Measurements from ENCODE around the gene TMCO5A. TPM values are rescaled to one million over a fixed set of nuclear protein-coding genes. Genes with fewer than 3 reads are reported as not detected.
A peak's percentile ranks its signal among the peaks of the same experiment; 100 is the strongest.

Gene TMCO5A
- total RNA-seq, 1 donor from 2014 or later = not detected

DNA sequence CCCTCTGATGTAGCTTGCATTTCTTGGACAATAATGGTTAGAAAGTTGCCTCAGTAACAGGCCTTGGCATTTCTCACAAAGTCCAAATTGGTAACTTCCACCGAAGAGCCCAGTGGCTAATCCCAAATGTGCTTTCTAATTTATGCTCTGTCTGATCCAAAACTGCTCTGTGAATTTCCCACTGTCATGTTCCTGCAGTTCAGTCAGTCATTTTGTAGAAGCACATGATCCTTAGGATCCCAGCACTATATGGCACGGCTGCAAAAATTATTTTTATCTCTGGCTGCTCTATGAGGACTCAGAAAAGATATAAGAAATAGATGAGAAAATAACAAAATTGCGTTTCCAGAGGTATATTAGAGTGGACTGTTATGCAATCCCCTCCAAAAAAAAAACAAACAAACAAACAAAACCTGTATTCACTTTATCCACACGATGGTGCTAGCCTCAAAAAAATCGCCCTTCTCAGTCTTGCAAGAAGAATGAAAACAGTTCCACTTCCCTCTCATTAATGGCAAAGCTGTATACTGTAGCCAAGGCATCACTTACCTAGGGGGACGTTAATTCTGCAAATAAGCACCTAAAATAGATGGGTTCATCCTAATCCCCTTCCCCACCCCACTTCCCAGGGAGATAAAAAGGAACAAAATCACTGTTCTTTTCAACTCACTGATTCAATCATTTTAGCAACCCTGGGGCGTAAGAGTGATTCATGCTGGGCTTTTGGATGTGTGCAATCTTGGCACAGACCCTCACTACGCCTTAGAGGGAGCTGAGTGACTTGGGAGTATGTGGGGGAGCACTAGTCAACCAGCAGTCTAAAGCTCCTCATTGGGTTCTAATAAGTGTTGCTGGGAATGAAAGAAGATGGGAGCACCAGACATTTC is 61.3 kb downstream of the TMCO5A start:
- Histone ChIP-seq H2AFZ (ENCODE audit: low read depth, low read length) (peak overlapping the region; percentile 16), H3K9me3 (ENCODE audit: insufficient read depth, low read depth, low read length) (no peaks in the 10 kb centered on the region), H3K36me3 (ENCODE audit: insufficient read depth, low read length) (no peaks in the 10 kb centered on the region), H3K79me2 (ENCODE audit: insufficient read depth, low read length) (no peaks in the 10 kb centered on the region), H3K4me3 (ENCODE audit: insufficient read depth, low read depth, low read length) (peak overlapping the region; percentile 27), H4K20me1 (ENCODE audit: insufficient read depth, low read length) (no peaks in the 10 kb centered on the region), H3K27me3 (ENCODE audit: insufficient read depth, low read length) (no peaks in the 10 kb centered on the region), H3K4me1 (ENCODE audit: insufficient read depth, low read length) (peaks cover 5% of the 10 kb centered on the region), H3K27ac (ENCODE audit: low read depth, low read length) (no peak overlapping the region), H3K4me2 (ENCODE audit: low read length) (peak overlapping the region; percentile 82), H3K9ac (ENCODE audit: low read length) (peak overlapping the region; percentile 25)
- Mint-ChIP-seq H3K36me3 (ENCODE audit: low read depth, unreplicated experiment) (no peaks in the 10 kb centered on the region), H3K27ac (ENCODE audit: unreplicated experiment) (no peak overlapping the region), H3K9me3 (ENCODE audit: unreplicated experiment) (peaks cover 5% of the 10 kb centered on the region), H3K4me1 (ENCODE audit: low read depth, unreplicated experiment) (no peaks in the 10 kb centered on the region), H3K4me3 (ENCODE audit: unreplicated experiment) (no peak overlapping the region), H3K27me3 (ENCODE audit: low read depth, unreplicated experiment) (no peaks in the 10 kb centered on the region)
- DNase-seq (ENCODE audit: low read depth) (peak; percentile 69), FAIRE-seq (peak; percentile 39)
- TF ChIP-seq, protein P1, sequence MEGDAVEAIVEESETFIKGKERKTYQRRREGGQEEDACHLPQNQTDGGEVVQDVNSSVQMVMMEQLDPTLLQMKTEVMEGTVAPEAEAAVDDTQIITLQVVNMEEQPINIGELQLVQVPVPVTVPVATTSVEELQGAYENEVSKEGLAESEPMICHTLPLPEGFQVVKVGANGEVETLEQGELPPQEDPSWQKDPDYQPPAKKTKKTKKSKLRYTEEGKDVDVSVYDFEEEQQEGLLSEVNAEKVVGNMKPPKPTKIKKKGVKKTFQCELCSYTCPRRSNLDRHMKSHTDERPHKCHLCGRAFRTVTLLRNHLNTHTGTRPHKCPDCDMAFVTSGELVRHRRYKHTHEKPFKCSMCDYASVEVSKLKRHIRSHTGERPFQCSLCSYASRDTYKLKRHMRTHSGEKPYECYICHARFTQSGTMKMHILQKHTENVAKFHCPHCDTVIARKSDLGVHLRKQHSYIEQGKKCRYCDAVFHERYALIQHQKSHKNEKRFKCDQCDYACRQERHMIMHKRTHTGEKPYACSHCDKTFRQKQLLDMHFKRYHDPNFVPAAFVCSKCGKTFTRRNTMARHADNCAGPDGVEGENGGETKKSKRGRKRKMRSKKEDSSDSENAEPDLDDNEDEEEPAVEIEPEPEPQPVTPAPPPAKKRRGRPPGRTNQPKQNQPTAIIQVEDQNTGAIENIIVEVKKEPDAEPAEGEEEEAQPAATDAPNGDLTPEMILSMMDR (IDR thresholded peaks at IDR 0.05; ENCODE audit: insufficient read depth, low read depth, low read length) = peak; percentile 71
- TF ChIP-seq EZH2 (IDR thresholded peaks at IDR 0.05; ENCODE audit: insufficient read depth, low read length) = no peak
